NCI-H187 treated with DMSO at 0.1 percent for 48 hours (cell line): ENCODE data around the gene CLEC2A.

ENCODE experiments used
- DNase-seq: peaks from one replicate; lab custom pipeline; 2025; lab: John Stamatoyannopoulos, UW

CLEC2A gene

DNA sequence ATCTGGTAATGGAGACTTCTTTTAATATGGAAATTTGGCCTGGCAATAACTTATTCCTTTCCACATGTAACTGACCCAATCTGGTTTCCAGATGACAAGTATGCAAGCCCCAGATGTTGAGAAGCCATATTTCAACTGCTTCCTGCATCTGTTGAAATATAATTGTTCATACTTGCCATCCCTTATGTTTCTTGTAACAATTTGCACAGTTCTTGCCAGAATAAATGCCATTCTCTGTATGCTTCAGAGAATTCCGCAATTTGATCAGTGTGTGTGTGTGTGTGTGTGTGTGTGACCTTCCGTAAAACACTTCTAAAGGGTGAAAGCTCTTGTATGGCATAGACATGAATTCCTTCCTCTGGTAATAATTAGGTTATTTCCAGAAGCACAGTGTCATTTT, 1.8 kb upstream of the CLEC2A start:
- DNase-seq, result no peak

GRCh38 chr12:9931245-9931644, 925 bp downstream of the CLEC2A start:
- no peak for DNase-seq

GRCh38 chr12:9928607-9929006, 3.6 kb downstream of the CLEC2A start:
- no peak for DNase-seq

- no peak for DNase-seq
Measured at GRCh38 chr12:9926876-9927275, 5.3 kb downstream of the CLEC2A start.

DNA sequence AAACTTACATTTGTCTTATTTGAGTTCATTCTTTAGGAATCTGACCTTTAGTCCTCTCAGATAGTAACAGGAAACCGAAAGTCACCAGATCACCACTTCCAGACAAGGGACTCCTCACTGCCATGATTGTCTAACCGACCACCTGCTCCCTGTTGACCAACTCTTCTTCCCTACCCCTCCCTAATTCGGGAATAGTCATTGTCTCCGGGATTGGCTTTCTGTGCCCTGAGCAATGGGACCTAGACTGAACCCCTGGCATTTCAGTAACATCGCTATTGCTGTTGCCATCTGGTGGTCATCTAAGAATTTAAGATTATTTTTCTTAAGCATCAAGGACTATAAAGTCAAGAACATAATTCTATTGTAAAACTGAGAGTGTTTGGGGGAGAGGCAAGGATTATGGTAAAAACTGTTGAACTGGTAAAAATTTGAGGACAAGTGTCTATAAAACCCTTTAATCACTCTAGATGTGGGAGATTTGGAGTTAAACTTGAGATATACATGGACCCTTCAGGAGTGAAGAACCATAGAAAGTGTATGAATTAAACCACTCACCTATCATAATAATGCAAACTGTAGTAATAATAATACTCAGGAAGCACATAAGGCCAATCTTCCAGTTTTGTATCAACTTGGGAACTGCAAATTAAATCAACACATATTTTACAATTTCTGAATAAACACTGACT, 6.3 kb downstream of the CLEC2A start:
- no peak for DNase-seq

GRCh38 chr12:9922429-9922828, 9.7 kb downstream of the CLEC2A start:
- DNase-seq, result no peak

DNA sequence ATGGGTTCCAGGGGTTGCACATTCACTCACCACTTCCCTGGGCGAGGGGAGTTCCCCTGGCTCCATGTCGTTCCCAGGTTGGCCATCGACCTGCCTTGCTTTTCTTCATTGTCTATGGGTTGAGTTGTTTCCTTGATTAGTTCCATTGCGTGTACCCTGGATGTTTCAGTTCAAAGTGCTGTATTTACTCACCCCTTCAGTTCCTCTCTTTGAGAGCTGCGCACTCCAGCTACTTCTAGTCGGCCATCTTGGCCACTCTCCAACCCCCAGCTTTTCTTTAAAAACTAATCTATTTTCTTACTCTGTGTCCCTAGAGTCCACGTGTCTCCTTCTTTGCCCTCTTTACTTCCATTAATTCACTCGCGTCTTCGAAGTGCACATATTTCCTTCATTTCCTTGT, 11.7 kb downstream of the CLEC2A start:
- DNase-seq, result no peak

DNA sequence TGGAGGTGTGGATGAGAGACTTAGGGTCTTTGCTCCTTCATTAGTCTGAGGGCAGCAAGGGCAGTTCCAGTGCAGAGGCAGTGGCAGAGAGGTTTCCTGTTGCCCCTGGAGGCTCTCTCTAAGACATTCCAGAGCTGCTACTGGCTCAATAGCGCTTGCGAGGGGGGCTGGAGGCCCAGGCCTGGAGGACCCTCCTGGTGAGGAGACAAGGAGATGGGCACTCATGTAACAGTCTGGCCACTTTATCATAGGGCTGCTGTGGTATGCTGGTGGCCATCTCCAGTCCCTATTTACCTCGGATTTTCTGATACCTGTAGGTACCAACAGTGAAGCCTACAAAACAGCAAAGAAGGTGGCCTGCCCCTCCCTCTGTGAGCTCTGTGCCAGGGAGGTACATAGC, 12.7 kb downstream of the CLEC2A start:
- DNase-seq, result no peak

- DNase-seq, result no peak
Measured at GRCh38 chr12:9911708-9912107, 20.5 kb downstream of the CLEC2A start.

DNA sequence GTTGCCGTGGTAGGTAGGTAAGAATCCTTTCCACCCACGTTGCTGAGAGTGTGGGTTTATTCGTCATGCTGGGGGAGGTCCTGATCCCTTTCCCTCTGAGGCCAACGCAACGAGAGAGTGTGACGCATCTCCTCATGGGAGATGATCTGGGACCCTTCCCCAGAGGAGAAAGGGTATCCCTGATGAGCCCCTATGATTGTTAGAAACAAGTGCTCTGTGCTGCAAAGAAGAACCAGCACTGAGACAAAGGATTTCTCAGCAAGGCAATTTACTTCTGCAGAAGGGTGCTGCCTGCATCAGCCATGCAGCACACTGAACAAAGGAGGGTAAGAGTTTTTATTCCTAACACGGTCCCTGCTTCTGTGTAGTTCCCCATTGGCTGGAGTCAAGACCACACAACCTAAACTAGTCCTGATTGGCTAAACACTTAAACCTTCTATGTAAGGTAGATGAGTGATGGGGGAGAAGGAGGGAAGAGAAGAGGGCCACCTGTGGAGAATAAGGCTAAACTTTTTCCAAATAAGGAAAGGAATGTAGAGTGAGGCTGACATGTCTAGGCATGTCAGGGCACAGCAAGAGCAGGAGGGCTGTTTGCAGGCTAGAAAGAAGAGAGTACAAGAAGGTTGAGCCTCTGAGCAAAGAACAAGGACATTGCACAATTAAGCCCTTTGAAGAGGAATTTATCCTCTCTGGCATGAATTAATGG, 21.3 kb downstream of the CLEC2A start:
- no peak for DNase-seq

GRCh38 chr12:9909724-9910123, 22.4 kb downstream of the CLEC2A start:
- no peak for DNase-seq

DNA sequence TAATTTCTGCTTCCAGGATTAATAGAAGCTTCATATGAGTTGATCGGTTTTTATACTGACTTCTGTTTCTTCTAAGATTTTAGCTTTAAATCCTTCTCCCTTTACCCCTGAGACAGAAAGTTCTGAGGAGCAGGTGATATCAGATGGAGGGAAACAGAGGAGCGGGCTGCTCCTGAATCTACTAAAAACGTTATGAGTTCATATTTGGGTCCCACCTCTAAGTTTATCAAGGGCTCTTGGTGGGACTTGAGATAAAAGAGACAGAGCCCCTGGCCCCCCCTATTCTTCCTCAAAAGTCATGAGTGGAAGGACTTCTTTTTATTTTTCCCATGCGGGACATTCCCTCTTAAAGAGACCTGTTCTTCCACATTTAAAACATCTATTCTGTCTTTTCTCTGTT, 23.8 kb downstream of the CLEC2A start:
- no peak for DNase-seq

DNA sequence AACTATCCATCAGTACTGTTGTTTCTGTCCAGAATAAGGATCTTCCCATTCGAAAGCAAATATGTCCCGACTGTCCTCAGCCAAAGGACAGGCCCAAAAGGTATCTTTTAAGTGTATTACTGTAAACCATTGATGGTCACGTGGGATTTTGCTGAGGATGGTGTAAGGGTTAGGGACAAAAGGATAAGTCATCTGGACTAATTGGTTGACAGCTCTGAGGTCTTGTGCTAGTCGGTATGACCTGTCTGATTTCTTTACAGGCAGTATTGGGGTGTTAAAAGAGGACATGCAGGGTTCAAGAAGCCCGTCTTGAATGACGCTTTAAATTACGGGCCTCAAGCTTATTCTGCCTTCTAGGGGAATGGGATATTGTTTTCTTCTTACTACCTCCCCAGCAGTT, 24.4 kb downstream of the CLEC2A start:
- DNase-seq, result no peak

- DNase-seq, result no peak
Measured at GRCh38 chr12:9906873-9907272, 25.3 kb downstream of the CLEC2A start.

DNA sequence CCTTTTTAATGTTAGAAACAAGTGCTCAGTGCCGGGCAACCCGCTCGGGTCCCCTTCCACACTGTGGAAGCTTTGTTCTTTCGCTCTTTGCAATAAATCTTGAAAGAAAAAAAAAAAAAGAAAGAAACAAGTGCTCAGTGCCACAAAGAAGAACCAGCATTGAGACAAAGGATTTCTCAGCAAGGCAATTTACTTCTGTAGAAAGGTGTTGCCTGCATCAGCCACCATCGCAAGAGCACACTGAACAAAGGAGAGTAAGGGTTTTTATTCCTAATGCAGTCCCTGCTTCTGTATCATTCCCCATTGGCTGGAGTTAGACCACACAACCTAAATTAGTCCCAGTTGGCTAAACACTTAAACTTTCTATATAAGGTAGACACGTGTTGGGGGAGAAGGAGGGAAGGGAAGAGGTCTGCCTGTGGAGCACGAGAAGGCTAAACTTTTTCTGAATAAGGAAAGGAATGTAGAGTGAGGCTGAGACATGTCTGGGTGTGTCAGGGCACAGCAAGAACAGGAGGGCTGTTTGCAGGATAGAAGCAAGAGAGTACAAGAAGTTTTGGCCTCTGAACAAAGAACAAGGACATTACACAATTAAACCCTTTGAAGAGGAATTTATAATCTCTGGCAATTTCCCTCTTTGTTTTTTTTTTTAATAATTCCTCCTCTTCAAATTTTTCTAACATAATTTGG, 29.5 kb downstream of the CLEC2A start:
- no peak for DNase-seq

- DNase-seq, result no peak
Measured at GRCh38 chr12:9900930-9901329, 31.2 kb downstream of the CLEC2A start.

GRCh38 chr12:9899209-9899608, 33.0 kb downstream of the CLEC2A start:
- no peak for DNase-seq

DNA sequence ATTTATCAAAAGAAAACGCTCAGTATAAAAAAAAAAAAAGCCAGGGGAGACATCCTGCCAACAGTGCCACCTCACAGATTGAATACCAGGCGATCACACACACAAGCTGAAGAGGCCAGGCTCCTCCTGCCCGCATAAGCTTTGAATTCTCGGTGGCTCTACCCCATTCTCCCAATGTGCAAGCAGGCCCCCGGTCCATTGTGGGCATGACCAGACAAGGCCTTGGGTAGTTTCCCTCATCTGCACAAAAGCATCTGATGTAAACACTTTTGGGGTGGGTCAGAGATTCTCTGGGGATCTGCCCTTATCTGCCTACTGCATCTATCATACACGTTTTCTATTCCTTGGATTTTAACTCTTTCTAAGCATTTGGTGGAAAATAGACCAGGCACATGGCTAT, 34.6 kb downstream of the CLEC2A start:
- no peak for DNase-seq

- DNase-seq, result no peak
Measured at GRCh38 chr12:9895215-9895971, 36.8 kb downstream of the CLEC2A start.

GRCh38 chr12:9888665-9889273, 43.4 kb downstream of the CLEC2A start:
- DNase-seq, result no peak

- DNase-seq, result no peak
Measured at GRCh38 chr12:9883175-9883574, 49.0 kb downstream of the CLEC2A start.

DNA sequence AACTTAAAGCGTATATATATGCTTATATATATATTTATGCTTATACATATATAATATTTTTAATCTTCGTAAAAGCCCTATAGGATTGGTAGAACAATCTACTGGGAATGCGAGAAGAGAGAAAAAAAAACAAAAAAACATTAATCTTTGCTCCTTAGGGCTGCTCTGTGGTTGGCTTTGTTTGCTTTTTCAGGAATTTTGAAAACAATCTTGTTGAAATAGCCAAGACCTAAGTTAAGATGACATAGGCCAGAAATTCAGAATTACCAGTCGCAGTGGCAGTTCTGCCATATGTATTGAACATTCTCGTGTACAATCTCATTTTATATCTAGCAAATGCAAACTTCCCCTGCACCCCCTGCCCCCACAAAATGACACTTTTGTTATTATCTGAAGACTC, 50.2 kb downstream of the CLEC2A start:
- no peak for DNase-seq
